PC-9 (cell line): ENCODE data around the gene GPR50.

Source experiments
- EZH2 ChIP-seq: fragments of 200-600 bp; sonication (generic); IDR thresholded peaks from 2 replicates; pipeline ENCODE4 v1.8.0; 2017; ENCODE audit warnings: antibody characterized with exemption, low read depth
- TF ChIP-seq, protein P1 (sequence below): fragments of 200-600 bp; sonication (generic); conservative IDR thresholded peaks from 2 replicates; pipeline ENCODE4 v1.6.1; 2017; ENCODE audit warnings: mixed run types, antibody characterized with exemption, mild to moderate bottlenecking, moderate library complexity

DNA sequence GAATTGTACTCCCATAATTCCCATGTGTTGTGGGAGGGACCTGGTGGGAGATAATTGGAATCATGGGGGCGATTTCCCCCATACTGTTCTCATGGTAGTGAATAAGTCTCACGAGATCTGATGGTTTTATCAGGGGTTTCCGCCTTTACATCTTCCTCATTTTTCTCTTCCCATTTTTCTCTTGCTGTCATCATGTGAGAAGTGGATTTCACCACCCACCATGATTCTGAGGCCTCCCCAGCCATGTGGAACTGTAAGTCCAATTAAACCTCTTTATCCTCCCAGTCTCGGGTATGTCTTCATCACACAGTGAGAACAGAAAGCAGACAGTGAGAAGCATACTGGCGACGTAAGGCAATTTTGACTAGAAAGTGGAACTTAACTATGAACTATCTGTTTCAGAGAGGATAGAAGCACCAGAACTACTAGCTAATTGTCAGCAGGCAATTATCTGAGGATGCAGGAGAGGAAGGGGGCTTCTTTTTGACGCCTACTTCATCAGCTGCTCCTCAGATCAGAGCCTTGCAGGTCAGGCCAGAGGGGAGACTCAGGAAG is 8.5 kb upstream of the GPR50 start:
- no peak for TF ChIP-seq EZH2
- TF ChIP-seq, protein P1, sequence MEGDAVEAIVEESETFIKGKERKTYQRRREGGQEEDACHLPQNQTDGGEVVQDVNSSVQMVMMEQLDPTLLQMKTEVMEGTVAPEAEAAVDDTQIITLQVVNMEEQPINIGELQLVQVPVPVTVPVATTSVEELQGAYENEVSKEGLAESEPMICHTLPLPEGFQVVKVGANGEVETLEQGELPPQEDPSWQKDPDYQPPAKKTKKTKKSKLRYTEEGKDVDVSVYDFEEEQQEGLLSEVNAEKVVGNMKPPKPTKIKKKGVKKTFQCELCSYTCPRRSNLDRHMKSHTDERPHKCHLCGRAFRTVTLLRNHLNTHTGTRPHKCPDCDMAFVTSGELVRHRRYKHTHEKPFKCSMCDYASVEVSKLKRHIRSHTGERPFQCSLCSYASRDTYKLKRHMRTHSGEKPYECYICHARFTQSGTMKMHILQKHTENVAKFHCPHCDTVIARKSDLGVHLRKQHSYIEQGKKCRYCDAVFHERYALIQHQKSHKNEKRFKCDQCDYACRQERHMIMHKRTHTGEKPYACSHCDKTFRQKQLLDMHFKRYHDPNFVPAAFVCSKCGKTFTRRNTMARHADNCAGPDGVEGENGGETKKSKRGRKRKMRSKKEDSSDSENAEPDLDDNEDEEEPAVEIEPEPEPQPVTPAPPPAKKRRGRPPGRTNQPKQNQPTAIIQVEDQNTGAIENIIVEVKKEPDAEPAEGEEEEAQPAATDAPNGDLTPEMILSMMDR: no peak
